ENCODE results near the gene POU2F1. TPM values are rescaled to one million over a fixed set of nuclear protein-coding genes. Genes with fewer than 3 reads are reported as not detected.

The POU2F1 gene
- total RNA-seq: 3.2 and 8.1 TPM in 2 replicates

DNA sequence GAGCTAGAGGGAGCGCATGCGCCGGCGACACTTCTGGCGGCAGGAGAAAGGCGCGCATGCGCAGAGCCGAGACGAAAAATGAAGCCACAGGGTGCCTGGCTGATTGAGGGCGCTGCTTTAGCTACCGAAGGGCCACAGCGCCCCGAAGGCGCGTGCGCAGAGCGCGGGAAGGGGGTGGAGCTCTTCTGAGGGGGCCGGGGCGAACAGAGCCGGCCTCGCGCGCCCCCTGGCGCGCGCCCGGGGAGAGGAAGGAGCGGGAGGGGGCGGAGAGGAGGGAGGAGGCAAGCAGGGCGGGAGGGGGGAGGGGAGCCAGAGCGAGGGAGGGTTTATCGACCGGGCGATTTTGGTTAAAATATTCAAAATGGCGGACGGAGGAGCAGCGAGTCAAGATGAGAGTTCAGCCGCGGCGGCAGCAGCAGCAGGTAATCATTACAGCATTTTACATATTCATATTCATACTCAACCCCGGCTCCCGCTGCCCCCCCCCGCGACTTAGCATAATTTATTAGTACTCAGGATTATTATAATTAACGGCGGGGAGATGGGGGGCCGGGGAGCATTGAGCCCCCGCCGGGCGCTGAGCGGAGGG lies at the start of gene POU2F1:
Gene POU2F1 (plus strand): TSS at position 350 of the 589 bp plus-strand sequence. CDS start 12 bp downstream, at position 362.

Other genes starting within 250 kb of the POU2F1 start
- under 0.01 TPM in 1 of 2 replicates, not detected in the other for gene ILDR2, start 245.3 kb upstream of the POU2F1 start, total RNA-seq
- gene MAEL, start 231.6 kb upstream of the POU2F1 start, total RNA-seq: not detected in 2 replicates
- gene GPA33, start 130.5 kb upstream of the POU2F1 start, total RNA-seq: not detected in 2 replicates
- gene STYXL2, start 126.8 kb upstream of the POU2F1 start, total RNA-seq: not detected in 2 replicates